NCI-H1694 (cell line): ENCODE results near the gene ENO1.
"Not testable (repeated sequence)": the region's sequence is repeated elsewhere in the genome, so short reads cannot be mapped to it uniquely, and the experiment has no call there.

ENCODE experiments used
- DNase-seq: peaks from one replicate; lab custom pipeline; 2025; lab: John Stamatoyannopoulos, UW

Gene ENO1

DNA sequence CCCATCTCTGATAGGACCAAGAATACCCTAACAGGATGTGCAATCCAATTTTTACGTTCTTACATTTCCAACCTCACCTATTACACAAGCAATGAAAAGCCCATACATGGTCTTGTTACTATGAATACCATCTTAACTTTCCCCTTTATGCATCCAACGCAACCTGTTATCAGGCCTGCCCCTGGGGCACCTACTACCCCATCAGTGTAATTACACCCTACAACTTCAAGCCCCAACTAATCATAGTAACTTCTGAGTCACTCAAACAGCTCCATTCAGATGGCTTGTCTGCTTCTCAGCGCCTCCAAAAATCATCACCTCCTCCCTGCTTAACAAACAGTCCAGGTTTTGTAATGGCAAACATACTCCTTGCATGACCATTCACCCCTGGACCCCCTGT, 18.3 kb upstream of the ENO1 start:
- DNase-seq, result not testable (repeated sequence)

GRCh38 chr1:8892026-8892425, 13.5 kb upstream of the ENO1 start:
- DNase-seq, result no peak

- DNase-seq, result no peak
Measured at GRCh38 chr1:8891401-8891800, 12.9 kb upstream of the ENO1 start.

- peak; percentile 44 for DNase-seq
Measured at GRCh38 chr1:8889925-8890785, 11.7 kb upstream of the ENO1 start.

- DNase-seq, result no peak
Measured at GRCh38 chr1:8889103-8889846, 10.8 kb upstream of the ENO1 start.

DNA sequence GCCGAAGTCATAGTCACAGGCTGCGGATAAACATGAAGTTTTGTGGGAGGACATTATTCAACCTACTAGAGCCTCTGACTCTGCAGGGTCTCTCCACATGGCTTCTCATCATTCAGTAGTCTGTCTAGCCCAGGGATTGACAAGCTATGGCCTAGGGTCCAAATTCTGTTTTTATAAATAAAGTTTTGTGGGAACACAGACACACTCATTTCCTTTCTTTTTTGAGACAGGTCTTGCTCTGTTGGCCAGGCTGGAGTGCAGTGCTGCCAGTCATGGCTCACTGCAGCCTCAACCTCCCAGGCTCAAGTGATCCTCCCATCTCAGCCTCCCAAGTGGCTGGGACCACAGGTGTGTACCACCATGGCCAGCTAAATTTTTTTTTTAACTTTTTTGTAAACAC, 8.1 kb upstream of the ENO1 start:
- DNase-seq, result no peak

DNA sequence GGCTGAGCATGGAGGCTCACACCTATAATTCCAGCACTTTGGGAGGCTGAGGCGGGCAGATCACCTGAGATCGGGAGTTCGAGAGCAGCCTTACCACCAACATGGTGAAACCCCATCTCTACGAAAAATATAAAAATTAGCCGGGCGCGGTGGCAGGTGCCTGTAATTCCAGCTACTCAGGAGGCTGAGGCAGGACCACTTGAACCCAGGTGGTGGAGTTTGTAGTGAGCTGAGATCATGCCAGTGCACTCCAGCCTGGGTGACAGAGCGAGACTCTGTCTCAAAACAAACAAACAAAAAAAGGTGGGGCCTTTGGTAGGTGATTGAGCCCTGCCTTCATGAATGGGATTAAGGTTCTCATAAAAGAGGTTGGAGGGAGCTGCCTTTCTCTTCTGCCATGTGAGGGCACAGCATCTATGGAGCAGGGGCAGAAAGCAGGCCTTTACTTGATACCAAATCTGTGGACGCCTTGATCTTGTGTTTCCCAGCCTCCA, 7.6 kb upstream of the ENO1 start:
- DNase-seq, result not testable (repeated sequence)

- not testable (repeated sequence) for DNase-seq
Measured at GRCh38 chr1:8884105-8884504, 5.6 kb upstream of the ENO1 start.

DNA sequence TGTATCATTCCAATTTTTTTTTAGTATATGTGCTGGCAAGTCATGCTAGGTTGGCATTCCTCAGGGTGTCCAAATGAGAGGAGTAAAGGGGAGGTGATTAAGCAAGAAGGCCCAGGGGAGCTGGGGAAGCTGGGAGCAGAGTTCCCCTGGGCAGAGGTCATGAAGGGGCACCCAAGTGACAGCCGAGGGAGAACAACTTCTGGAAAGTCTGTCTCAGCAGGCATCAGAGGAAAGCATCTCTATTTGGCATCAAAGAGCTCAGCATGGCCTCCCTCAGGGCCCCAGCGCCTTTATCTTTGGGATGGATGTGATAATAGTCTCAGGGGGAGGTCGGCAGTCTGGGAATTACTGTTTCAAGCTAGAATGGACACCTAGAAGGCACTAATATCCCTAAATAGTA, 5.0 kb upstream of the ENO1 start:
- DNase-seq, result no peak

DNA sequence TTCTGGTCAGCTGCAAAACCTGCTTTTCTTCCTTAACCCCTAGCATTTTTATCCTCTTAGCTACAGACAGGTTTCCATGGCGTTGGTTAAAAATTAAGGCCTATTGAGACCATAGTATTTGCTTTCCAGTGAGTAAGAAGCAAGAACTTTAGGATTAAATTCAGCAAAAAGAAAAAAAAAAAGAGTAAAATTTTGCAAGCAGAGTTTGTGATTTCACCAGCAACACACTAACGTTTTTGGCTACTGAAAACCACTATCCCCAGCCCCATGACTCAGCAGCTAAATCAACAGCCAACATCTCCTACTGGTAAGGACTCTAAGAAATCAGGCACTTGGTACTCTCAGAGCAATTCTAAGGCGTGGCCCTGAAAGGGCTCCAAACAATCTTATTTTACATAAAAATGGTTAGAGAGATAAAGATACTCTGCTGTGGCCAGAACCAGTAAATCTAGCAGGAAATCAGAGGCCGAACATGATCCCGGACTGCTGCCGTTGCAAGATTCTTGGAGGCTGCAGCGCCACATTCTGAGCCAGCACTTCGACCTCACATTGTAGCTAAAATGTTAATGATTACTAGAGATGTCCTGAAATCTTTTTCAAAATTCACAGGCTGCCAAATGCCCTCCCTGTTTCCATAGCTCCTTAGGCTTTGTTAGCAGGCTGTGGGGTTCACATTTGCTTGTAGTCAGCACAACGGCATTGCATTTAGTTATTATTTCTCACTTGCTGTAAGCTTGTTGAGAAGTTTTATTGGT, 1.6 kb upstream of the ENO1 start:
- DNase-seq, result no peak

DNA sequence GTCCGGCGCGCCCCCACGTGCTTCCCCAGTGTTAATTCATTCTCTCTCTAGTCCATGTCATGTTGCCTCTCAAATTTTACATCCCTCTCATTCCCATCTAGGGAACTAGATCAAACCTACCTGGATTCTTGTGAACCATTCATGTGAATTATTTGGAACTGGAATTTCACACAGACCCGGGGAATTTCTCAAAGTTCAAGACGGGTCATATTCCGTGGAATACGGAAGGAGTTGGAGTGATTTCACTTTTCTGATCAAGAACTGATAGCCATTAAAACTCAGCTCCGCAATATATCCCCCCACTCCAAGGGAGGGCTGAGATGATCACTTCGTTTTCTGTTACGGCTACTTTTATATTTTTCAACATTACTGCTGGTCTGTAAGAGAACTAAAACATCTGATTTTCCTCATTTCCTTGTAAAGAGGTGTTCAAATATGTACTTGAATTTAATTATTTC, 1.0 kb upstream of the ENO1 start:
- no peak for DNase-seq

GRCh38 chr1:8878698-8879463, 395 bp upstream of the ENO1 start:
- DNase-seq, result peak; percentile 86

DNA sequence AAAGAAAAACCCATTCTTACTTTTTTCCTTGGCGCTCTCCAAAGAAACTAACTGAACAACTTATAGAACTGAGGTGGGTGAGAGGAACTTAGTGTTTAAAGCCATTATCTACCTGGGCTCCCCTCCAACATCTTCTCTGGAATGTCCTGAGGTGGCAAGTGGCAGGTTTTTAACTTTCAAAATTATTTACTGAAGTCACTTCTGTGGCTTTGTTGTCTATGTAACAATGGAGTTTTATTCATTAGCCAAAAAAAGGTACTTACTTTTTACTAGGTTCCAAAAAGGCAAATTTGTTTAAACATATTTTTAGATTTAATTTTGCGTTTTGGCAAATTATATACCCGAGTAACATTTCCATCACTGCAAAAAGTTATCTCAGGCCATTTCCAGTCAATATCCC, 2.4 kb downstream of the ENO1 start:
- no peak for DNase-seq

DNA sequence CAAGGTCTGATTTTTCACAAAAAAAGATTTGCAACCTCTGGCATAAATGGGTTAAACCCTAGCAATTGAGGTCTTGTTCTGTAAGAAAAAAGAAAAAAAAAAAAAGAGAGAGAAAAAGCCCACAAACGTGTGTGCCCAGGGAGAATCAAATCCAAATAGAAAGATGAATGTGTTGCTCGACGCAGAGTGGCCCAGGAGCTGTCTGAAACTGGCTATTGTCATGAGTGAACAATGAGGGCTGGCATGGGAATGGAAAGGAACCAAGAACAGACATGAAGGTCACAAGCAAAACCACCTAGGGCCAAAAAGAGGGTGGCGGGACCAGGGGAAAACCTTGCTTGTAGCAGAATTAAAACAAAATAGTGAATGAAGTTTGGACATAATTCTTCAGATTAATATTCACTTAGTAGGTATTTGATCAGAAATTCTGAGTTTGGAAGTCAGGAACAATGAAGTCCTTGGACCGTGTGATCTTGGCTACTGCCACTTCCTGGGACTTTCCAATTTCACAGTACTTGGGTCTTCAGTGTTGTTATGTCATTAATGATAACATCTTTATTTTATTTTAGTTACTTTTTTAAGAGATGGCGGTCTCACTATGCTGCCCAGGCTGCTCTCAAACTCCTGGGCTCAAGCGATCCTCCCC, 3.1 kb downstream of the ENO1 start:
- no peak for DNase-seq

- DNase-seq, result no peak
Measured at GRCh38 chr1:8874230-8875201, 4.0 kb downstream of the ENO1 start.

GRCh38 chr1:8873506-8874229, 4.8 kb downstream of the ENO1 start:
- no peak for DNase-seq

DNA sequence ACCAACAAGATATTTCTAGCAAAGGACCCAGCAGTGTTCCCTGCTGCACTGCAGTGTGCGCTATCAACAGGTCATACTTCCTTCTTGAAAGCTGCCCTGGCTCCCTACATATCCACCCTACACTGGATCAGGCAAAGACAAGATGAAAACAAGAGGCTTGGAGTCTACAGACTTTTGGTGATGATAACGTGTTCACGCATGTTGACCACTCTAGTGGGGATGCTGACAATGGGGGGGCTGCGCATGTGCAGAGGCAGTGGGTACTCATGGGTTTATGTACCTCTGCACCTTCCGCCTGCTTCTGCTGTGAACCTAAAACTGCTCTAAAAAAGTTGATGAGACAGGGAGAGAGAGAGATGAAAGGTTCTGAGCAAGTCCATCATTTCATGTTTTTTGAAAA, 5.5 kb downstream of the ENO1 start:
- DNase-seq, result no peak

DNA sequence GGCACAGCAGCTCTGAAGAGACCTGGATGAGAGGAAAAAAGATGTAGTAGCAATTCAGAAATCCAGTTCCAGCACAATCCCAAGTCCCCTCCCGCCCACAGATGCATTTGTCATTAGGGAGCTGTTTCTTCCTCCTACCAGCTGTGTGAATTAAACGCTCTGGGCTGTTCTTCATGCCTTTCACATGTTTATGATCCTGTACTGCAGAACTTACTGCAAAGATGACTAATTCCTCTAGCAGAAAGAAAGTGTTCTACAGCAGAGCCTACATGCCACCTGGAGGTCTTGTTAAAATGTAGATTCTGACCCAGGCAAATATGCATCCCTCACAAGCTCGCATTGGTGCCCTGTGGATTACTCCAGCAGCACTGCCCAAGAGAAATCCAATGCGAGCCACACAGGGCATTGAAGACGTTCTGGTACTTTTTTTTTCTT, 6.5 kb downstream of the ENO1 start:
- DNase-seq, result no peak

DNA sequence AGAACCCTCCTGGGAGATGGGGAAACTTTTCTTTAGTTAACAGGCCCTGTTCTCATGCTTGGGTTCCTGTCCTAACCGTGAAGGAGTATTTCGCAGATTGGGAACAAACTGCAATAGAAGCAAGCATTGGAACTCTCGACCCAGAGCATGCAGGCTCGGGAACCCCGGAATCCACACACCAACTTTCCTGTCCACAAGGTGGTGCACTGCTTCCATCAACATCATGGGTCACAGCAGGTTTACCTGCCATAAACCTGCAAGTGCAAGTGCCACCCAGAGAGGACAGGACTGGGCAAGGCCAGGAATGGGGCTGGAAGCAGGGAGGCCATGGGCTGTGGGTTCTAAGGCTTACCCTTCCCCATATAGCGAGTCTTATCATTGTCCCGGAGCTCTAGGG, 6.9 kb downstream of the ENO1 start:
- no peak for DNase-seq
